ENCODE measurements around the gene CFAP77.

The CFAP77 gene

GRCh38 chr9:132609829-132610228 lies 199.8 kb downstream of the CFAP77 start:
- peak; percentile 89 for ATAC-seq

GRCh38 chr9:132610661-132611060 lies 200.7 kb downstream of the CFAP77 start:
- no peak for TF ChIP-seq CREB5 (CRISPR knock-in tag; IDR thresholded peaks at IDR 0.05; ENCODE audit: low read depth)
- no peak for TF ChIP-seq ZNF565 (CRISPR knock-in tag; conservative IDR thresholded peaks at IDR 0.05; ENCODE audit: low read depth)
- TF ChIP-seq ARNTL (CRISPR knock-in tag; IDR thresholded peaks at IDR 0.05; ENCODE audit: borderline replicate concordance, low read depth), result no peak
- TF ChIP-seq CSRNP3 (CRISPR knock-in tag; IDR thresholded peaks at IDR 0.05), result no peak
- TF ChIP-seq ESRRG (CRISPR knock-in tag; IDR thresholded peaks at IDR 0.05), result no peak
- no peak for TF ChIP-seq BACH2 (CRISPR knock-in tag; IDR thresholded peaks at IDR 0.05; ENCODE audit: borderline replicate concordance)
- TF ChIP-seq RARB (CRISPR knock-in tag; IDR thresholded peaks at IDR 0.05), result no peak
- TF ChIP-seq POU6F1 (CRISPR knock-in tag; IDR thresholded peaks at IDR 0.05; ENCODE audit: borderline replicate concordance, low read depth), result no peak
- TF ChIP-seq TCF4 (CRISPR knock-in tag; IDR thresholded peaks at IDR 0.05; ENCODE audit: borderline replicate concordance), result no peak
- TF ChIP-seq ZC3H10 (CRISPR knock-in tag; IDR thresholded peaks at IDR 0.05), result no peak

More at GRCh38 chr9:132609829-132610228, 199.8 kb downstream of the CFAP77 start:
- no peak for TF ChIP-seq PATZ1 (CRISPR knock-in tag; IDR thresholded peaks at IDR 0.05; ENCODE audit: borderline replicate concordance)
- no peak for TF ChIP-seq TCF4 (CRISPR knock-in tag; IDR thresholded peaks at IDR 0.05; ENCODE audit: borderline replicate concordance)
- no peak for TF ChIP-seq GLIS3 (CRISPR knock-in tag; IDR thresholded peaks at IDR 0.05)
- TF ChIP-seq ISL1 (CRISPR knock-in tag; IDR thresholded peaks at IDR 0.05), result no peak
- no peak for TF ChIP-seq ZNF8 (CRISPR knock-in tag; IDR thresholded peaks at IDR 0.05)
- no peak for TF ChIP-seq ZFP30 (CRISPR knock-in tag; IDR thresholded peaks at IDR 0.05)
- TF ChIP-seq ZNF70 (CRISPR knock-in tag; IDR thresholded peaks at IDR 0.05), result no peak
- TF ChIP-seq PPARA (CRISPR knock-in tag; IDR thresholded peaks at IDR 0.05; ENCODE audit: borderline replicate concordance), result no peak
- TF ChIP-seq CSRNP3 (CRISPR knock-in tag; IDR thresholded peaks at IDR 0.05), result no peak
- no peak for TF ChIP-seq ZFP3 (CRISPR knock-in tag; IDR thresholded peaks at IDR 0.05)
- no peak for TF ChIP-seq SNAI2 (CRISPR knock-in tag; IDR thresholded peaks at IDR 0.05)
- no peak for TF ChIP-seq ARNTL (CRISPR knock-in tag; IDR thresholded peaks at IDR 0.05; ENCODE audit: borderline replicate concordance, low read depth)
- TF ChIP-seq ESRRG (CRISPR knock-in tag; IDR thresholded peaks at IDR 0.05), result no peak

GRCh38 chr9:132614324-132614723 lies 204.3 kb downstream of the CFAP77 start:
- ATAC-seq, result no peak
- TF ChIP-seq POU6F1 (CRISPR knock-in tag; IDR thresholded peaks at IDR 0.05; ENCODE audit: borderline replicate concordance, low read depth) (no peak), ZNF70 (CRISPR knock-in tag; IDR thresholded peaks at IDR 0.05) (no peak), CSDC2 (CRISPR knock-in tag; IDR thresholded peaks at IDR 0.05) (no peak), ZNF565 (CRISPR knock-in tag; conservative IDR thresholded peaks at IDR 0.05; ENCODE audit: low read depth) (no peak), PATZ1 (CRISPR knock-in tag; IDR thresholded peaks at IDR 0.05; ENCODE audit: borderline replicate concordance) (no peak), PPARA (CRISPR knock-in tag; IDR thresholded peaks at IDR 0.05; ENCODE audit: borderline replicate concordance) (no peak), SNAI2 (CRISPR knock-in tag; IDR thresholded peaks at IDR 0.05) (no peak), TOX (CRISPR knock-in tag; IDR thresholded peaks at IDR 0.05; ENCODE audit: borderline replicate concordance) (no peak)

More at GRCh38 chr9:132610661-132611060, 200.7 kb downstream of the CFAP77 start:
- no peak for ATAC-seq

Measured in SK-N-SH treated with all-trans-retinoic acid at 6 μM for 48 hours (cell line).